ENCODE data around the gene CNKSR2.

- TF ChIP-seq CTCF (conservative IDR thresholded peaks at IDR 0.05 in 1 of 2, IDR thresholded peaks at IDR 0.05 in 1 of 2; ENCODE audit: extremely low read depth in 1 of 2, insufficient read depth in 1 of 2, low read depth in 1 of 2, low read length in 2 of 2): no peak
- no peak for TF ChIP-seq EZH2 (IDR thresholded peaks at IDR 0.05; ENCODE audit: borderline replicate concordance, low read length)
Observed at GRCh38 chrX:21394792-21395191, 20.6 kb downstream of the CNKSR2 start.

Measured in mammary epithelial cell (primary cell).